HG03571 (cell line): ENCODE measurements around the gene EQTN.
A peak's percentile ranks its signal among the peaks of the same experiment; 100 is the strongest.

ENCODE experiments used
- ATAC-seq: cut with Tn5 transposase; IDR thresholded peaks from one replicate; pipeline ENCODE4 v1.9.1; 2021; ENCODE audit not compliant: unreplicated experiment

Gene EQTN

GRCh38 chr9:27297050-27297449 lies at the start of gene EQTN:
Gene EQTN (minus strand): TSS chr9:27297150. CDS start chr9:27297055, 95 bp downstream.
- no peak for ATAC-seq

GRCh38 chr9:27344776-27345175 lies 47.8 kb upstream of the EQTN start:
- ATAC-seq: no peak

- ATAC-seq: no peak
These were observed 44.8 kb upstream of the EQTN start for GRCh38 chr9:27341545-27342294.

GRCh38 chr9:27340961-27341511 lies 44.1 kb upstream of the EQTN start:
- no peak for ATAC-seq

- no peak for ATAC-seq
These were observed 43.3 kb upstream of the EQTN start for GRCh38 chr9:27340285-27340674.

GRCh38 chr9:27339661-27340284 lies 42.8 kb upstream of the EQTN start:
- no peak for ATAC-seq

- no peak for ATAC-seq
These were observed 41.6 kb upstream of the EQTN start for GRCh38 chr9:27338527-27338903.

GRCh38 chr9:27337833-27338526 lies 41.0 kb upstream of the EQTN start:
- ATAC-seq: no peak

GRCh38 chr9:27337236-27337635 lies 40.3 kb upstream of the EQTN start:
- no peak for ATAC-seq

- ATAC-seq: no peak
These were observed 39.9 kb upstream of the EQTN start for GRCh38 chr9:27336829-27337228.

GRCh38 chr9:27336126-27336525 lies 39.2 kb upstream of the EQTN start:
- no peak for ATAC-seq

GRCh38 chr9:27335075-27335474 lies 38.1 kb upstream of the EQTN start:
- no peak for ATAC-seq

GRCh38 chr9:27333241-27334052 lies 36.5 kb upstream of the EQTN start:
- ATAC-seq: peak; percentile 91

GRCh38 chr9:27331393-27331792 lies 34.4 kb upstream of the EQTN start:
- no peak for ATAC-seq

GRCh38 chr9:27329291-27329690 lies 32.3 kb upstream of the EQTN start:
- no peak for ATAC-seq

- ATAC-seq: no peak
These were observed 31.5 kb upstream of the EQTN start for GRCh38 chr9:27328483-27328882.

GRCh38 chr9:27311184-27311583 lies 14.2 kb upstream of the EQTN start:
- no peak for ATAC-seq

GRCh38 chr9:27310582-27310981 lies 13.6 kb upstream of the EQTN start:
- no peak for ATAC-seq

GRCh38 chr9:27308691-27309390 lies 11.9 kb upstream of the EQTN start:
- ATAC-seq: no peak

- no peak for ATAC-seq
These were observed 7.6 kb upstream of the EQTN start for GRCh38 chr9:27304521-27304920.
